OCI-LY1 (cell line): ENCODE measurements around the gene NFIX.

Source experiments
- CTCF ChIP-seq: fragments of 200-600 bp; sonication (generic), shearing (Covaris generic); IDR thresholded peaks from 2 replicates; pipeline ENCODE4 v1.5.1; 2017; ENCODE audit warnings: mild to moderate bottlenecking, antibody characterized with exemption, low read length, moderate library complexity, mixed read lengths
- EZH2 ChIP-seq: fragments of 200-600 bp; sonication (generic), shearing (Covaris generic); IDR thresholded peaks from 2 replicates; pipeline ENCODE4 v1.8.0; 2017; ENCODE audit warnings: borderline replicate concordance, mixed run types, mild to moderate bottlenecking, antibody characterized with exemption, low read length, moderate library complexity, mixed read lengths

GRCh38 chr19:13013649-13014048 lies 18.4 kb downstream of the NFIX start:
- TF ChIP-seq CTCF (no peak), EZH2 (no peak)
